GM12878 (cell line): ENCODE data around the gene MYL1. TPM values are rescaled to one million over a fixed set of nuclear protein-coding genes. Genes with fewer than 3 reads are reported as not detected.

Source experiments
- ATAC-seq: fragments of 200-7000 bp; cut with Tn5 transposase; 3 replicates; pipeline ENCODE4 v1.9.1; 2020; ENCODE audit warnings: mild to moderate bottlenecking, moderate library complexity
- BruUV-seq: library from RNA; stranded (reverse); fragments of 400-500 nt; replicated peaks from 2 replicates; lab custom pipeline; 2021; lab: Mats Ljungman, UMichigan
- CTCF ChIA-PET: fragments of 300-600 bp; sonication (Branson Sonifier 250); formaldehyde crosslinking; extraction: SDS; loops from one replicate; lab custom pipeline; 2021; ENCODE audit warnings: inconsistent platforms; lab: Yijun Ruan, JAX
- POLR2A ChIA-PET: fragments of 350-600 bp; formaldehyde crosslinking; extraction: SDS; loops from one replicate; lab custom pipeline; 2021; ENCODE audit warnings: inconsistent platforms; lab: Charles Lee
- RAD21 ChIA-PET: fragments of 300-600 bp; sonication (Branson Sonifier 250); formaldehyde crosslinking; loops from one replicate; lab custom pipeline; 2023; ENCODE audit warnings: antibody characterized with exemption; ENCODE audit not compliant: unreplicated experiment; lab: Charles Lee
- SMC1A ChIA-PET: fragments of 300-600 bp; sonication (Branson Sonifier 250); formaldehyde crosslinking; loops from one replicate; lab custom pipeline; 2023; ENCODE audit not compliant: unreplicated experiment, uncharacterized antibody; lab: Charles Lee
- DNase-seq: peaks from one replicate; pipeline ENCODE4 v3.0.0-alpha.2; 2011; ENCODE audit warnings: low read depth, low spot score
- FAIRE-seq: peaks from 3 replicates; lab custom pipeline; 2011; peaks lifted over from hg19 to GRCh38; lab: Jason Lieb, UNC
- H2AFZ ChIP-seq: 2 replicates; pipeline ENCODE4 v1.6.0; 2011; ENCODE audit warnings: low read depth, low read length, control low read depth; ENCODE audit not compliant: control insufficient read depth
- H3K27ac ChIP-seq: 2 replicates; pipeline ENCODE4 v1.5.1; 2011; ENCODE audit warnings: control low read depth; ENCODE audit not compliant: control insufficient read depth, insufficient read depth
- H3K27me3 ChIP-seq, 2 experiments: replicated peaks in 1 of 2; 2 replicates each; pipeline versions ENCODE4 v1.6.0 to v1.6.1; 2011; ENCODE audit warnings: low read length in 1 of 2; ENCODE audit not compliant: control insufficient read depth in 2 of 2, insufficient read depth in 2 of 2
- H3K36me3 ChIP-seq, 2 experiments: 2 replicates each; pipeline ENCODE4 v1.5.1; 2011; ENCODE audit warnings: low read length in 1 of 2; ENCODE audit not compliant: control insufficient read depth in 2 of 2, insufficient read depth in 2 of 2
- H3K4me1 ChIP-seq: 2 replicates; pipeline ENCODE4 v1.6.1; 2011; ENCODE audit warnings: mild to moderate bottlenecking, low read length, moderate library complexity, mixed read lengths; ENCODE audit not compliant: control insufficient read depth, insufficient read depth
- H3K4me2 ChIP-seq: 2 replicates; pipeline ENCODE4 v1.6.0; 2011; ENCODE audit warnings: control low read depth; ENCODE audit not compliant: control insufficient read depth, insufficient read depth
- H3K4me3 ChIP-seq: fragments of 200-600 bp; sonication (generic); 2 replicates; pipeline ENCODE4 v1.5.1; 2016
- H3K79me2 ChIP-seq: 2 replicates; pipeline ENCODE4 v1.6.0; 2011; ENCODE audit warnings: low read length; ENCODE audit not compliant: control insufficient read depth, insufficient read depth
- H3K9ac ChIP-seq: 2 replicates; pipeline ENCODE4 v1.8.0; 2011; ENCODE audit warnings: low read length, control low read depth, mixed read lengths; ENCODE audit not compliant: control insufficient read depth, insufficient read depth
- H3K9me3 ChIP-seq: replicated peaks from 3 replicates; pipeline ENCODE4 v1.5.1; 2011; ENCODE audit warnings: mild to moderate bottlenecking, low read length; ENCODE audit not compliant: control insufficient read depth, insufficient read depth
- H4K20me1 ChIP-seq: 2 replicates; pipeline ENCODE4 v1.6.0; 2011; ENCODE audit not compliant: control insufficient read depth, insufficient read depth
- CHD1 ChIP-seq: IDR thresholded peaks from 2 replicates; pipeline ENCODE4 v1.6.1; 2012; ENCODE audit warnings: low read depth, low read length, improper control_type of control experiment
- CHD2 ChIP-seq: IDR thresholded peaks from 2 replicates; pipeline ENCODE4 v1.6.1; 2011; ENCODE audit warnings: low read depth, low read length, improper control_type of control experiment, borderline replicate concordance
- EGR1 ChIP-seq, 2 experiments: IDR thresholded peaks; 1 replicate in 1 of 2; 2 replicates in 1 of 2; pipeline ENCODE4 v1.6.1; 2011 to 2012; ENCODE audit warnings: low read depth in 2 of 2, low read length in 2 of 2, borderline replicate concordance in 1 of 2, mild to moderate bottlenecking in 1 of 2, moderate library complexity in 1 of 2
- IKZF1 ChIP-seq: fragments of 450-650 bp; conservative IDR thresholded peaks from 2 replicates; pipeline ENCODE4 v1.6.1; 2017; ENCODE audit warnings: antibody characterized with exemption, mild to moderate bottlenecking
- KLF5 ChIP-seq: fragments of 450-650 bp; IDR thresholded peaks from 2 replicates; pipeline ENCODE4 v1.6.1; 2014; ENCODE audit warnings: mild to moderate bottlenecking; ENCODE audit not compliant: partially characterized antibody
- LARP7 ChIP-seq: fragments of 450-650 bp; IDR thresholded peaks from 2 replicates; pipeline ENCODE4 v1.6.1; 2017; ENCODE audit warnings: mild to moderate bottlenecking
- MXI1 ChIP-seq: fragments of 150-350 bp; IDR thresholded peaks from 2 replicates; pipeline ENCODE4 v1.6.1; 2011; ENCODE audit warnings: low read depth, mild to moderate bottlenecking, inconsistent platforms, low read length, improper control_type of control experiment
- PAX5 ChIP-seq: IDR thresholded peaks from 2 replicates; pipeline ENCODE4 v1.6.1; 2011; ENCODE audit warnings: low read depth, low read length, borderline replicate concordance
- ZNF622 ChIP-seq: fragments of 450-650 bp; IDR thresholded peaks from 2 replicates; pipeline ENCODE4 v1.6.1; 2017; ENCODE audit warnings: mild to moderate bottlenecking, inconsistent platforms
- ZZZ3 ChIP-seq: IDR thresholded peaks from 2 replicates; pipeline ENCODE4 v1.6.1; 2011; ENCODE audit warnings: low read depth; ENCODE audit not compliant: control insufficient read depth, insufficient read length
- WGBS: methylation state at CpG from one replicate; pipeline ENCODE4 v1.1.6; 2016; ENCODE audit warnings: low lambda C conversion rate; ENCODE audit not compliant: insufficient replicate concordance, insufficient coverage; ENCODE audit errors: missing lambda C conversion rate; 5-methylcytosine and 5-hydroxymethylcytosine counted together
- in situ Hi-C: fragments of 300-500 bp; cut with MboI; formaldehyde crosslinking; loops from 9 replicates; pipeline ENCODE4 v1.14.3; 2018; ENCODE audit warnings: mixed read lengths
- intact Hi-C: fragments of 100-400 bp; cut with micrococcal nuclease; formaldehyde crosslinking; loops from one replicate; pipeline ENCODE4 v1.14.2; 2022; ENCODE audit not compliant: unreplicated experiment
- polyA plus RNA-seq, 11 experiments: library from polyadenylated mRNA; depleted of rRNA in 4 of 11; unstranded in 6 of 11; stranded (reverse) in 5 of 11; fragments of >200 nt; fragmentation: Nextera tagmentation in 4 of 11; fragmentation: Illumina TruSeq in 1 of 11; extraction: Ambion mirVana in 4 of 11; extraction: Trizol in 1 of 11; gene quantifications; 1 replicate in 1 of 11; 2 replicates in 10 of 11; pipeline versions ENCODE4 v1.2.1 to v1.2.3, GENCODE V29; 2011 to 2016; ENCODE audit warnings: inconsistent platforms in 2 of 11, missing spikeins in 2 of 11, low read depth in 1 of 11
- total RNA-seq, 4 experiments: library from RNA; depleted of rRNA in 3 of 4; stranded (reverse); fragments of >200 nt in 3 of 4; fragmentation: Illumina TruSeq in 1 of 4; extraction: Trizol in 1 of 4; gene quantifications; 2 replicates each; pipeline versions ENCODE4 v1.2.1 to v1.2.3, GENCODE V29; 2013 to 2021
- TF ChIP-seq, protein P1 (sequence below): fragments of 450-650 bp; IDR thresholded peaks from 2 replicates; pipeline ENCODE4 v1.6.1; 2017; ENCODE audit warnings: mild to moderate bottlenecking
- TF ChIP-seq, protein P2 (sequence below): fragments of 450-650 bp; conservative IDR thresholded peaks from 2 replicates; pipeline ENCODE4 v1.6.1; 2017; ENCODE audit warnings: mild to moderate bottlenecking, moderate library complexity
- TF ChIP-seq, protein P3 (sequence below): IDR thresholded peaks from 2 replicates; pipeline ENCODE4 v1.6.1; 2012; ENCODE audit warnings: low read depth, low read length, improper control_type of control experiment
- TF ChIP-seq, protein P4 (sequence below), 3 experiments: IDR thresholded peaks in 2 of 3; conservative IDR thresholded peaks in 1 of 3; 2 replicates each; pipeline ENCODE4 v1.5.1; 2011; ENCODE audit warnings: low read depth in 3 of 3, low read length in 3 of 3, mild to moderate bottlenecking in 3 of 3, control low read depth in 2 of 3, moderate library complexity in 2 of 3, inconsistent platforms in 1 of 3, mixed read lengths in 1 of 3; ENCODE audit not compliant: control insufficient read depth in 2 of 3, insufficient read depth in 1 of 3; ENCODE audit errors: extremely low read depth in 1 of 3
- TF ChIP-seq, protein P5 (sequence below): fragments of 450-650 bp; IDR thresholded peaks from 2 replicates; pipeline ENCODE4 v1.6.1; 2018; ENCODE audit warnings: borderline replicate concordance, mild to moderate bottlenecking; ENCODE audit not compliant: partially characterized antibody

Gene MYL1
- total and polyA plus RNA-seq, 10 of the 15 experiments (the other 5 are each of a cell fraction or from before 2014, with no cell fraction given) = 0.43 TPM; not detected in 9

DNA sequence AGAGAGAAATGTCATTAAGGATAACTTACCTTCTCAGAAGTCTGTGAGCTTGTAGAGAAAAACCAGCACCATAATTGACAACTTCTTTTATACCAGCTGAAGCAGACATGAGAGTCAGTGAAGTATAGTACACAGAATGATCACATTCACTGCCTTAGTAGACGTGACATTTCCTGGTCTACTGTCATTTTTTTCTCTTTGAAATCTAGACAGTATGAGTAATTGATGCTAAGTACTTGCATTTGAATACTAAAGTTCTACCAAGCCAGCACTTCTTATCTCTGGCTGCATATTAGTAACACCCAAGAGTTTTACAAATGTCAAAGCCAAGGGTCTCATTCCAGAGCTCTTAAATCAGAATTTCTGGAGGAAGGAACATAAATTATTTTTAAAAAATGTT, 64.4 kb downstream of the MYL1 start:
- intact Hi-C loops = no loop called here

More for the DNA sequence above, 64.4 kb downstream of the MYL1 start:
- DNase-seq (no peak), FAIRE-seq (no peak), ATAC-seq (no peak)
- in situ Hi-C loops = no loop called here
- H3K4me2 ChIP-seq = no peak overlapping the region
- ChIA-PET CTCF (interaction anchor here (0.8 to 4.1 kb wide), 4 partner anchors 54 to 182 kb away, joined by 3 to 50 read pairs (median 3); no protein-coding TSS in a partner anchor), RAD21 (interaction anchor here (0.6 to 3.8 kb wide), 6 partner anchors 16 to 164 kb away, joined by 3 to 34 read pairs (median 4); no protein-coding TSS in a partner anchor), POLR2A (interaction anchor here (0.6 kb wide), 1 partner anchor 210 kb away, joined by 3 read pairs; no protein-coding TSS in a partner anchor), SMC1A (interaction anchor here (0.9 to 3.4 kb wide), 11 partner anchors 10 to 151 kb away, joined by 3 to 33 read pairs (median 3); no protein-coding TSS in a partner anchor)
- H3K4me3 ChIP-seq = no peak overlapping the region
- no peaks in the 10 kb centered on the region for H3K27me3 ChIP-seq
- H3K4me1 ChIP-seq = no peaks in the 10 kb centered on the region
- no peak overlapping the region for H3K27ac ChIP-seq
- H3K36me3 ChIP-seq = no peaks in the 10 kb centered on the region
- WGBS = 0% methylated on average over 1 of the region's 1 CpG
- no TSS peak for BruUV-seq
- H3K79me2 ChIP-seq = no peaks in the 10 kb centered on the region
- TF ChIP-seq, protein P1, sequence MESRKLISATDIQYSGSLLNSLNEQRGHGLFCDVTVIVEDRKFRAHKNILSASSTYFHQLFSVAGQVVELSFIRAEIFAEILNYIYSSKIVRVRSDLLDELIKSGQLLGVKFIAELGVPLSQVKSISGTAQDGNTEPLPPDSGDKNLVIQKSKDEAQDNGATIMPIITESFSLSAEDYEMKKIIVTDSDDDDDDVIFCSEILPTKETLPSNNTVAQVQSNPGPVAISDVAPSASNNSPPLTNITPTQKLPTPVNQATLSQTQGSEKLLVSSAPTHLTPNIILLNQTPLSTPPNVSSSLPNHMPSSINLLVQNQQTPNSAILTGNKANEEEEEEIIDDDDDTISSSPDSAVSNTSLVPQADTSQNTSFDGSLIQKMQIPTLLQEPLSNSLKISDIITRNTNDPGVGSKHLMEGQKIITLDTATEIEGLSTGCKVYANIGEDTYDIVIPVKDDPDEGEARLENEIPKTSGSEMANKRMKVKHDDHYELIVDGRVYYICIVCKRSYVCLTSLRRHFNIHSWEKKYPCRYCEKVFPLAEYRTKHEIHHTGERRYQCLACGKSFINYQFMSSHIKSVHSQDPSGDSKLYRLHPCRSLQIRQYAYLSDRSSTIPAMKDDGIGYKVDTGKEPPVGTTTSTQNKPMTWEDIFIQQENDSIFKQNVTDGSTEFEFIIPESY = no peak
- TF ChIP-seq EGR1 (IDR thresholded peaks at IDR 0.05; ENCODE audit: borderline replicate concordance in 1 of 2, low read depth in 2 of 2, low read length in 2 of 2) (no peak), CHD1 (no peak), ZZZ3 (no peak), LARP7 (no peak), MXI1 (no peak), ZNF622 (no peak), KLF5 (no peak), CHD2 (no peak), PAX5 (no peak), IKZF1 (no peak)
- TF ChIP-seq, protein P2, sequence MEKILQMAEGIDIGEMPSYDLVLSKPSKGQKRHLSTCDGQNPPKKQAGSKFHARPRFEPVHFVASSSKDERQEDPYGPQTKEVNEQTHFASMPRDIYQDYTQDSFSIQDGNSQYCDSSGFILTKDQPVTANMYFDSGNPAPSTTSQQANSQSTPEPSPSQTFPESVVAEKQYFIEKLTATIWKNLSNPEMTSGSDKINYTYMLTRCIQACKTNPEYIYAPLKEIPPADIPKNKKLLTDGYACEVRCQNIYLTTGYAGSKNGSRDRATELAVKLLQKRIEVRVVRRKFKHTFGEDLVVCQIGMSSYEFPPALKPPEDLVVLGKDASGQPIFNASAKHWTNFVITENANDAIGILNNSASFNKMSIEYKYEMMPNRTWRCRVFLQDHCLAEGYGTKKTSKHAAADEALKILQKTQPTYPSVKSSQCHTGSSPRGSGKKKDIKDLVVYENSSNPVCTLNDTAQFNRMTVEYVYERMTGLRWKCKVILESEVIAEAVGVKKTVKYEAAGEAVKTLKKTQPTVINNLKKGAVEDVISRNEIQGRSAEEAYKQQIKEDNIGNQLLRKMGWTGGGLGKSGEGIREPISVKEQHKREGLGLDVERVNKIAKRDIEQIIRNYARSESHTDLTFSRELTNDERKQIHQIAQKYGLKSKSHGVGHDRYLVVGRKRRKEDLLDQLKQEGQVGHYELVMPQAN = no peak
- TF ChIP-seq, protein P3, sequence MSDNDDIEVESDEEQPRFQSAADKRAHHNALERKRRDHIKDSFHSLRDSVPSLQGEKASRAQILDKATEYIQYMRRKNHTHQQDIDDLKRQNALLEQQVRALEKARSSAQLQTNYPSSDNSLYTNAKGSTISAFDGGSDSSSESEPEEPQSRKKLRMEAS = no peak
- TF ChIP-seq, protein P4, sequence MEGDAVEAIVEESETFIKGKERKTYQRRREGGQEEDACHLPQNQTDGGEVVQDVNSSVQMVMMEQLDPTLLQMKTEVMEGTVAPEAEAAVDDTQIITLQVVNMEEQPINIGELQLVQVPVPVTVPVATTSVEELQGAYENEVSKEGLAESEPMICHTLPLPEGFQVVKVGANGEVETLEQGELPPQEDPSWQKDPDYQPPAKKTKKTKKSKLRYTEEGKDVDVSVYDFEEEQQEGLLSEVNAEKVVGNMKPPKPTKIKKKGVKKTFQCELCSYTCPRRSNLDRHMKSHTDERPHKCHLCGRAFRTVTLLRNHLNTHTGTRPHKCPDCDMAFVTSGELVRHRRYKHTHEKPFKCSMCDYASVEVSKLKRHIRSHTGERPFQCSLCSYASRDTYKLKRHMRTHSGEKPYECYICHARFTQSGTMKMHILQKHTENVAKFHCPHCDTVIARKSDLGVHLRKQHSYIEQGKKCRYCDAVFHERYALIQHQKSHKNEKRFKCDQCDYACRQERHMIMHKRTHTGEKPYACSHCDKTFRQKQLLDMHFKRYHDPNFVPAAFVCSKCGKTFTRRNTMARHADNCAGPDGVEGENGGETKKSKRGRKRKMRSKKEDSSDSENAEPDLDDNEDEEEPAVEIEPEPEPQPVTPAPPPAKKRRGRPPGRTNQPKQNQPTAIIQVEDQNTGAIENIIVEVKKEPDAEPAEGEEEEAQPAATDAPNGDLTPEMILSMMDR (IDR thresholded peaks at IDR 0.05 in 2 of 3, conservative IDR thresholded peaks at IDR 0.05 in 1 of 3; ENCODE audit: control insufficient read depth in 2 of 3, extremely low read depth in 1 of 3, insufficient read depth in 1 of 3, low read depth in 3 of 3, low read length in 3 of 3) = no peak
- TF ChIP-seq, protein P5, sequence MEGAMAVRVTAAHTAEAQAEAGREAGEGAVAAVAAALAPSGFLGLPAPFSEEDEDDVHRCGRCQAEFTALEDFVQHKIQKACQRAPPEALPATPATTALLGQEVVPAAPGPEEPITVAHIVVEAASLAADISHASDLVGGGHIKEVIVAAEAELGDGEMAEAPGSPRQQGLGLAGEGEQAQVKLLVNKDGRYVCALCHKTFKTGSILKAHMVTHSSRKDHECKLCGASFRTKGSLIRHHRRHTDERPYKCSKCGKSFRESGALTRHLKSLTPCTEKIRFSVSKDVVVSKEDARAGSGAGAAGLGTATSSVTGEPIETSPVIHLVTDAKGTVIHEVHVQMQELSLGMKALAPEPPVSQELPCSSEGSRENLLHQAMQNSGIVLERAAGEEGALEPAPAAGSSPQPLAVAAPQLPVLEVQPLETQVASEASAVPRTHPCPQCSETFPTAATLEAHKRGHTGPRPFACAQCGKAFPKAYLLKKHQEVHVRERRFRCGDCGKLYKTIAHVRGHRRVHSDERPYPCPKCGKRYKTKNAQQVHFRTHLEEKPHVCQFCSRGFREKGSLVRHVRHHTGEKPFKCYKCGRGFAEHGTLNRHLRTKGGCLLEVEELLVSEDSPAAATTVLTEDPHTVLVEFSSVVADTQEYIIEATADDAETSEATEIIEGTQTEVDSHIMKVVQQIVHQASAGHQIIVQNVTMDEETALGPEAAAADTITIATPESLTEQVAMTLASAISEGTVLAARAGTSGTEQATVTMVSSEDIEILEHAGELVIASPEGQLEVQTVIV = no peak
- H3K9ac ChIP-seq = no peak overlapping the region
- no peak overlapping the region for H2AFZ ChIP-seq
- no peaks in the 10 kb centered on the region for H4K20me1 ChIP-seq
- H3K9me3 ChIP-seq = no peaks in the 10 kb centered on the region
